Measurements from ENCODE around the gene OR6F1. TPM values are rescaled to one million over a fixed set of nuclear protein-coding genes. Genes with fewer than 3 reads are reported as not detected.

Gene OR6F1
- total RNA-seq (2022; extraction: Qiagen RNA extraction): not detected in 5 replicates

DNA sequence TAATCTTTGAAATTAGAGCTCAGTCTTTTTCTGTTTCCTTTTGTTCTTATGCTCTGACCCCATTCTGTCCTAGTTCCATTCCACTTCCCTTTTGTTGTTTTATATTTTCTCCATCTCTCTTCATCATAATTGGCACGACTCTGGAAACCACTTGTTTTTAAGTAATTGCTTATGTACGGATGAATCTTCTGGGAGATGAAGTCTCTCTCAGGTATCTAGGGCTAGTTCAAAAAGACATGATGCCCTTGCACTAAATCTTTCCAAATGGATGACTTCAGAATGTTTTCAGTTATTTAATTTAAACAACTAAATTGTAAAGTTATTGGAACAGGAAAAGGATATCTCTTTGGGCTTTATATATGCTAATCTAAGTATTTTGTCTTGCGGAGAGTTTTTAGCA is at the start of gene OR6F1:
OR6F1 (minus strand) TSS at position 101 of the 400 bp plus-strand sequence. CDS start 3,891 bp downstream, outside the sequence.

DNA sequence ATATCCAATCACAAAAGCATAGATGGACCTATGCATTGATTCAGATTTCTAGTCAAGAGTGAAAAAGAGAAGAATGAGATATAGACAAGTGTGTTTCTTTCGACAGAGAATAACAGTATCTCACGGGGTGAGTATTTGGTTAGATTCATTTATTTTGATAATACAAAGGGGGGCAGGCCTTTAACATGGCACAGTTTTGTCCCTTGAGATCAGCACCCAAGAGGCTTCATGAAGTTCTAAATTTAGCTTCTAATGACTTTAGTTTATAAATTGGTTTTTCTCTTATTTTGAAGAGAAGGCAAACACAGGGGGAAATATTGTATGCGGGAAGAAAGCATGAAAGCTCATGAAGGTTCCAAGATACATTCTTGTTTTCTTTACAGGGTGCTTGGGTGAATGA is 44.0 kb upstream of the OR6F1 start, which contains the start of gene OR1C1:
OR1C1 (minus strand) TSS at position 101 of the 400 bp plus-strand sequence. CDS start 2,150 bp downstream, outside the sequence.

DNA sequence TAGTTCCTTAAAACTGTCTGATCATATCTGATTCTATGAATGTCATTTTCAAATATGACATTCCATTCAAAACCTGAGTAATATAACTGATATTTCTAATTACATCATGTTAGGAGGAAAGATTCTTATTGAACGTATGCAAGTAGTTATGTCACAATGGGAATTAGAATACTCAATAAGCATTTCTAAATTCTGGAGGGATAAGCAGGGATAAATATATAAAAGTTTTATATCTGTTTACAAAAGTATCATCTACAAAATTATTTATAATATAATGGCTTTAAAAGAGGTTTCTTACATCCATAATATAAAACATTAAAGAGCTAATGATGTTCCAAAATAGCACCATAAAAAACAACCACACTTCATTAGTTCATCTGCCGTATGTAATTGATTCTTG is 31.6 kb upstream of the OR6F1 start, which contains the start of gene OR14A2:
OR14A2 (minus strand) TSS at position 101 of the 400 bp plus-strand sequence.

GRCh38 chr1:247738315-247738714 is 21.9 kb upstream of the OR6F1 start, which contains the start of gene OR14K1:
TSS of gene OR14K1 (plus strand) at chr1:247738615. CDS start at chr1:247738615, 0 bp downstream.

DNA sequence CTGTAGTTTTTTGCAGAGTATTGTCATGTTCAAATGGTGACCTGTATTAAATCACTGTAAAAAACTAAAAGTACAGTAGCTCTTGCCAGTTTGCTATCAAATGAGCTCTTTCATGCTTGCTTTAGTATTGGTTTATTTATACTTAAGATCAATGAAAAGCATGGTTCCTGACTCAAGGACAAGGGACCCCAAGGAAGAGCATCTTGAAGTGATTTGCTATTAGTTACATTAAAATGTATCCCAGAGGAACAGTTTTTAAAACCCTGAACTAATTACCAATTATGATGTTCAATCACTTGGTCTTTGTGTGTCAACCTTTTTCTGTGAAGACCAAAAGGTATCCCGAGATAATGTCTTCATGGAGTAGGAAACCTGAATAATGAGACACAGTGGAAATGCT is 36.8 kb downstream of the OR6F1 start, which contains the start of gene OR13G1:
OR13G1 (minus strand) TSS at position 101 of the 400 bp plus-strand sequence. CDS start 6,698 bp downstream, outside the sequence.

Other genes starting within 250 kb of the OR6F1 start
- not detected in 5 replicates for gene OR2C3, start 180.2 kb downstream of the OR6F1 start, total RNA-seq (2022; extraction: Qiagen RNA extraction)
- gene GCSAML, start 167.5 kb downstream of the OR6F1 start, total RNA-seq (2022; extraction: Qiagen RNA extraction): not detected in 5 replicates
- not detected in 5 replicates for gene OR2G2, start 128.3 kb downstream of the OR6F1 start, total RNA-seq (2022; extraction: Qiagen RNA extraction)
- gene OR2G3, start 111.1 kb downstream of the OR6F1 start, total RNA-seq (2022; extraction: Qiagen RNA extraction): not detected in 5 replicates
- gene OR13G1, start 36.9 kb downstream of the OR6F1 start, total RNA-seq (2022; extraction: Qiagen RNA extraction): not detected in 5 replicates
- gene OR14K1, start 22.0 kb upstream of the OR6F1 start, total RNA-seq (2022; extraction: Qiagen RNA extraction): not detected in 5 replicates
- gene OR14A2, start 31.5 kb upstream of the OR6F1 start, total RNA-seq (2022; extraction: Qiagen RNA extraction): not detected in 5 replicates
- gene OR1C1, start 43.9 kb upstream of the OR6F1 start, total RNA-seq (2022; extraction: Qiagen RNA extraction): not detected in 5 replicates
- not detected in 5 replicates for gene OR14A16, start 107.5 kb upstream of the OR6F1 start, total RNA-seq (2022; extraction: Qiagen RNA extraction)
- gene OR11L1, start 125.2 kb upstream of the OR6F1 start, total RNA-seq (2022; extraction: Qiagen RNA extraction): not detected in 5 replicates
- not detected in 5 replicates for gene TRIM58, start 140.5 kb upstream of the OR6F1 start, total RNA-seq (2022; extraction: Qiagen RNA extraction)
- not detected in 5 replicates for gene OR2W3, start 178.9 kb upstream of the OR6F1 start, total RNA-seq (2022; extraction: Qiagen RNA extraction)
- not detected in 5 replicates for gene OR2T8, start 203.6 kb upstream of the OR6F1 start, total RNA-seq (2022; extraction: Qiagen RNA extraction)
- gene OR2AJ1, start 208.2 kb upstream of the OR6F1 start, total RNA-seq (2022; extraction: Qiagen RNA extraction): not detected in 5 replicates
- gene OR2L8, start 232.2 kb upstream of the OR6F1 start, total RNA-seq (2022; extraction: Qiagen RNA extraction): not detected in 5 replicates
- not detected in 5 replicates for gene OR2AK2, start 248.6 kb upstream of the OR6F1 start, total RNA-seq (2022; extraction: Qiagen RNA extraction)

All from A549 treated with Hydrocortisone at 1 μM for 4 hours (cell line).